ENCODE measurements around the gene TSKS.

The TSKS gene, protein sequence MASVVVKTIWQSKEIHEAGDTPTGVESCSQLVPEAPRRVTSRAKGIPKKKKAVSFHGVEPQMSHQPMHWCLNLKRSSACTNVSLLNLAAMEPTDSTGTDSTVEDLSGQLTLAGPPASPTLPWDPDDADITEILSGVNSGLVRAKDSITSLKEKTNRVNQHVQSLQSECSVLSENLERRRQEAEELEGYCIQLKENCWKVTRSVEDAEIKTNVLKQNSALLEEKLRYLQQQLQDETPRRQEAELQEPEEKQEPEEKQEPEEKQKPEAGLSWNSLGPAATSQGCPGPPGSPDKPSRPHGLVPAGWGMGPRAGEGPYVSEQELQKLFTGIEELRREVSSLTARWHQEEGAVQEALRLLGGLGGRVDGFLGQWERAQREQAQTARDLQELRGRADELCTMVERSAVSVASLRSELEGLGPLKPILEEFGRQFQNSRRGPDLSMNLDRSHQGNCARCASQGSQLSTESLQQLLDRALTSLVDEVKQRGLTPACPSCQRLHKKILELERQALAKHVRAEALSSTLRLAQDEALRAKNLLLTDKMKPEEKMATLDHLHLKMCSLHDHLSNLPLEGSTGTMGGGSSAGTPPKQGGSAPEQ

DNA sequence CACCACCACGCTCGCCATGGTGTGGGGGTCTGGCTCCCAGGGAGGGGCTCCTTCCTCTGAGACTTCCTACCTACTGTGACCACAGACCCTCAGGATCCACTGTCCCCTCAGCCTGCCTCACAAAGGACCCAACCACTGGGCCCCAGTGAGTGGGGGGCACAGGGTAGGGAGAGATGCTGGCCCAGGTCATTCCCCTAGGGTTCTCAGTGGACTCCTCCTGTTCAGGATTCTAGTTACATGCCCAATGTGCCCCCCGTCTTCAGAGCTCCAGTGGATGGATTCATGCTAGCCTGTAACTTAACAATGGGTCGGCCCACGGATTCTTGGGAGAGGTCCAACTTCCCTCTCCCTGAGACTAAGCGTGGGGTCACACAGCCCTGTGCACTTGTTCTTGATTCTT is at the start of gene TSKS:
Gene TSKS, minus strand, starts transcription at position 77 of the 400 bp plus-strand sequence. Its CDS starts 59 bp downstream, at position 18.
- H3K27ac ChIP-seq = peak within 1 kb of the TSS in 7 of 21 experiments; percentile 2 to 78 (median 61)
- H3K4me3 ChIP-seq = no peak within 1 kb of the TSS

DNA sequence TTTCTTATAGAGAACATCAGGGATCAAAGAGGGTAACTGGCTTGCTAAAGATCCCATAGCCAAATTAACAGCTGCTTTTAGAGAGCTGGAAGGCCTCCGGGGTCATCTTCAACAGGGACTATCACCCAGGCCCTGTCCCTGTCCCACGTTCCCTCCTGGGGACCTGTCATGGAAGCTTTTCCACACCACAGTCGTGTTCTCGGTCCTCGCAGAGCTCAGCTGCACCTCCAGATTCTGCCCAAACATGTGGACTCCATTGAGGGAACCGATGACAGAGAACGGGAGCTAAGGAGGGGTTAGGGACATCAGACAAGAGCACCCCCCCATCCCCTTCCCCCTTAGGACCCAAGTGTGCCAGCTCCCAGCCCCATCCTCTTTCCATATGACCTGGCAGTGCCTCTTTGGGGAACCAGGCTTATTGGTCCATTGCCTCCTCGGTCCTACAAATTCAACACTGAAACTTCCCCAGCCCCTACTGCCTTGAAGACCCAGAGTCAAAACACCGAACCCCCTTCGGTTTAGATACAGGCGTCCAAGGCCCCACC is 49.4 kb upstream of the TSKS start:
- Histone ChIP-seq H3K4me3 (peak overlapping the region; percentile 44 to 73 (median 59)), H3K27ac (peak overlapping the region in 20 of 21 experiments; percentile 73 to 95 (median 86))

DNA sequence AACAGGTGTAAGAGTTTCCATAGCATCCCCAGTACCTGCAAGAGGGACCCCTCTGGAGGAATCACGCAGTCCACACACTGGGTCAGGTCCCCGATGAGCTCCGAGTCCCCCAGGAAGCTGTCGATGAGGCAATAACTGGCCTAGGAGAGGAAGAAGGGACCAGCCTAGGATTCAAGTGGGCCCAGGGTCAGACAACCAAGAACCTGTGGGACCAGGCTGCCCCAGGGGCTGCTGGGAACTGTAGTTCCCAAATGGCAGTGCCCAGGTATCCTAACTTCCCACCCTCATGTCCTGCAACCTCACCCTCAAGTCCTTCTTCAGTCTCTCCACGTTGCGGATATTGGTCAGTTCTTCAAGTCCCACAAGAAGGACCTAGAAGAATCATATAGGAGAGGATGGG is 48.2 kb upstream of the TSKS start:
- Histone ChIP-seq H3K4me3 (no peak overlapping the region), H3K27ac (no peak overlapping the region)

DNA sequence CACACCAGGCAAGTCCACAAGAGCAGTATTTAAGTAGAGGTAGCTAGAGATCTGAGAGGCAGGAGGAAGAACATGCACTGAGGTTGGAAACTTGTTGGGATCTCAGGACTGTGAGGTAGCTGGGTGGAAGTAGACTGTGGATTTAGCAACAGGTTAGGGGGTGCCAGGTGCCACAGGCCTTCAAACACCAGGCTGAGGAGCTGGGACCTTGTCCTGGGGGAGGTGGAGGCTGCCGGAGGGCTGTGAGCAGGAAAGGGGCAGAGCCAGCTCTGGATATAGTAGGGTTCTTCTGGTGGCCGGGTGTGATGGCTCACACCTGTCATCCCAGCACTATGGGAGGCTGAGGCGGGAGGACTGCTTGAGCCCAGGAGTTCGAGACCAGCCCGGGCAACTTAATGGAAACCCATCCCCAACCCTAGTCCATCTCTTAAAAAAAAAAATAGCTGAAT is 46.9 kb upstream of the TSKS start:
- H3K4me3 ChIP-seq = peak overlapping the region in 2 of 7 experiments; percentile 57 to 58
- H3K27ac ChIP-seq = peak overlapping the region in 17 of 21 experiments; percentile 47 to 85 (median 74)

DNA sequence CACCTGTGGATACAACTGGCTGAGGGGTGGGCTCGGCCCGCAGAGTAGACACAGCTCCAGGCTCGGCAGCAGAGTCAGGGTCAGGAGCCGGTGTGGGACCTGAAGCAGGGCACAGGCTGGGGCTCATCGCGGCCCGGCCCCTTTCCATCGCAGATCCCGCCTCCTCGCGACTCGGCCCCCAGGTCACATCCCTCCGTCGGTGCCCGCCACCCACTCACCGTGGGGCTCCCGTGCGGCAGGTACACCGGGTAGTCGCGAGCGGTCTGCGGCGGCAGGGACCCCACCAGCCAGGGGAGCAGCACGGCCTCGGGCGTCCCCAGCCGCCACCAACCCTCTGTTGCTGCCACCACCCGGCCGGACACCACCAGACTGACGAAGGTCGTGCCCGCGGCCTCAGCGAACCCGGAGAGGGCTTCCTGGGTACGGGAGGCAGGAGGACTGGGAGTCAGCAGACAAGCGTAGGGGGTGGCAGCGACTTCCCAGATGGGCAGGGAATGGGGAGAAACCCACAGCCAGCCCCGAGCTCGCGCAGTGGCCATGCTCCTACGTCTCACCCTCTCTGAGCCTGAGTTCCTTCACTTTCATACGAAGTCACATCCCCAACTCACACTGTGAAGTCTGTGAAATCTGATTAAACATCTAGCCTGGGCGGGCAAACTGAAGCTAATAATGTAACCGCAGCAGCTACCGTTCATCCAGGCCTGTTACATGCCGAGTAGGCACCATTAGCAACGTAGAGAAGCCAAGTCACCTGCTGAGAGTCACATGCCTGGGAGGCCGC is 46.2 kb upstream of the TSKS start:
- peak overlapping the region in 20 of 21 experiments; percentile 10 to 85 (median 72) for H3K27ac ChIP-seq
- H3K4me3 ChIP-seq = peak overlapping the region; percentile 53 to 70 (median 58)

DNA sequence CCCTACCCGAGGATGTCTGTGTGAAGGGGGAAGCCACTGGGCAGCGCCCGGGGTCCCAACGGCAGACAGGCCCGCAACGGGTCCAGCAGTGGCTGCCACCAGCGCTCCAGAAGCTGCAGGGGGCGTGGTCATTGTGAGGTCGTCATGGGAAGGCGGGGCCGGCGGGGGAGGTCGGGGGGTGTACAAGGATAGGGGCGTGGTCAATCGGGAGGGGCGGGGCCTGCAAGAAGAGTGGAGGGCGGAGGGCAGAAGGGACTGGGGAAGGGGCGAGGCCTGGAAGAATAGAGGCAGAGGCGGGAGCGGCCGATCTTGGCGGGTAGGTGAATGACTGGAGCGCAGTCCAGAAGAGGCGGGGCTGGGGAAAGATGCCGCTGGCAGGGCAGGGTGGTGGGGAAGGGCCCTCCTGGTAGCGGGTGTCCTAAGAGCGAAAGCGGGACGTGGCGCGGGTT is 45.6 kb upstream of the TSKS start:
- peak overlapping the region; percentile 53 to 70 (median 58) for H3K4me3 ChIP-seq
- H3K27ac ChIP-seq = peak overlapping the region in 19 of 21 experiments; percentile 28 to 85 (median 74)

DNA sequence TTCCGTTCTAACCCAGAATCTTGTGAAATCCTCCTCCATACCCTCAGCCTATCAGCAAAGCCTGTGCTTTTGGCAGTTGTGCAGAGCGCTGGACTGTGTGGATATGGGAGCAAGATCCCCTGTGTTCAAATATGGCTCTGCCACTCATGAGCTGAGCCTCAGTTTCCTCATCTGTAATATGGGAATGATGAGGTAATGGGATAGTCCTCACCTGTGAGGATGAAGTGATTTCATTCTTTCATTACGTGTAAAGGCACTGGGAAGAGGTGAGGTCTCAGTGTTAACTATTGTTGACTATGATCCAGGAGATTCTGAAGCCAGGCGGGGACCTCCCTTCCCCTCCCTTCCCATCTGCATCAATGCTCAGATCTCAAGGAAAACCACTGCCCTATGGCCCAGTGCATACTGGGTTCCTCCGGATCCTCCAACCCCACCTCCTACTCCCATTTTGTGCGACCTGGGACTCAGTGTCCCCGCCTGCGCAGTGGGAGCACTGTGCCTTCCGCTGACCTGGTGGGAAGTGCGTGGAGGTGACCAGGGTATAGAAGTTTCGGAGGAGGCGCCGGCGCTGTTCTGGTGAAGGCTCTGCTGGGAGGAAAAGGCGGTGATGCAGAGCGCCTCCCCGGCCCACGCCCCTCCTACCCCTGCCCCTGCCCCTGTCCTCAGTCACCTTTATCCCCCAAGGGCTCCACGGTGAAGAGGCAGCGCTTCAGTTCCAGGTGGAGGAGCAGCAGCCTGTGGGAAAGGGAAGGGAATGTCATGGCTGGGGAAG is 45.0 kb upstream of the TSKS start:
- Histone ChIP-seq H3K27ac (peak overlapping the region in 10 of 21 experiments; percentile 11 to 85 (median 56)), H3K4me3 (peak overlapping the region in 5 of 7 experiments; percentile 53 to 64 (median 58))

DNA sequence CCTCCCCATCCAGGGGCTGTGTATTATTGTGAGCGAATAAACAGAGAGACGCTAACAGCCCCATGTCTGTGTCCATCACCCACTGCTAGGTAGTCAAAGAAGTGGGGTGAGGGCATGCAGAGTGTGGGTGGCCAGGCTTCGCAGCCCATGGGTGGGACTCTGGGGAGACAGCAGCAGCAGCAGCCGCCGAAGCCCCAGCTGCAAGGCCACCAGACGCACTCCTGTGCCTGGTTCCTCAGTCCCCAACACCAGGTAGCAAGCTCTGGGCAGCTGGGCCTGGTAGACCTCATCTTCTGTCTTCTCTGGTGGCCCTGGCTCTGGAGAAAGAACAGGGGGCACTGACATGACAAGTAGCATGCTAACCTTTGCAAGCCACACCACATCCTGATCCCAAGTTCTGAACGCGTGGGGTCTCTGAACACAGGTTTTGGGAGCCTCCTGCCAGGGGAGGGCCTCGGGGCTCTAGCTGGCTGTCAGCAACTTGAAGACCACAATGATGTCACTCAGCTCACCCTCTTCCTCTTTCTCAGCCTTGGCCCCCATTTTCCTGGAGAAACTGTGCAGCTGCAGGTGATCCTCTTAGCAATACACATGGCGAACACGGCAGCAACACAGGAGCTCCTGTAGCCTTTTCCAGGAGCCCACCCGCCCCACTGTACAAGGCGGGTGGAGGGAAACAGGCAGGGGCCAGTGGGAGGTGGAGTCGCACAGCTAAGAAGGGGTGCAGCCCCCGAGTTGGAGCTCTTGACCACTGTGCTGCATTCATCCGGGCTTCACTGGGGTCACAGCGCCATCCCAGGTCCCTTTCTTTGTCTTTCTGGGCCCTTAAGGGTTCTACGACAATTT is 44.2 kb upstream of the TSKS start:
- Histone ChIP-seq H3K27ac (peak overlapping the region in 5 of 21 experiments; percentile 2 to 42 (median 14)), H3K4me3 (no peak overlapping the region)

DNA sequence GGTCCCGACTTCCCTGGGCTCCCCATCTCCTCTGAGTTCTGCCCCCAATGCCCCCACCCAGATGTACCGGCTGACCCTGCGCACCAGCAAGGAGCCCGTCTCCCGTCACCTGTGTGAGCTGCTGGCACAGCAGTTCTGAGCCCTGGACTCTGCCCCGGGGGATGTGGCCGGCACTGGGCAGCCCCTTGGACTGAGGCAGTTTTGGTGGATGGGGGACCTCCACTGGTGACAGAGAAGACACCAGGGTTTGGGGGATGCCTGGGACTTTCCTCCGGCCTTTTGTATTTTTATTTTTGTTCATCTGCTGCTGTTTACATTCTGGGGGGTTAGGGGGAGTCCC is 43.5 kb upstream of the TSKS start:
- Histone ChIP-seq H3K27ac (peak overlapping the region in 3 of 21 experiments; percentile 2 to 23 (median 9)), H3K4me3 (no peak overlapping the region)

DNA sequence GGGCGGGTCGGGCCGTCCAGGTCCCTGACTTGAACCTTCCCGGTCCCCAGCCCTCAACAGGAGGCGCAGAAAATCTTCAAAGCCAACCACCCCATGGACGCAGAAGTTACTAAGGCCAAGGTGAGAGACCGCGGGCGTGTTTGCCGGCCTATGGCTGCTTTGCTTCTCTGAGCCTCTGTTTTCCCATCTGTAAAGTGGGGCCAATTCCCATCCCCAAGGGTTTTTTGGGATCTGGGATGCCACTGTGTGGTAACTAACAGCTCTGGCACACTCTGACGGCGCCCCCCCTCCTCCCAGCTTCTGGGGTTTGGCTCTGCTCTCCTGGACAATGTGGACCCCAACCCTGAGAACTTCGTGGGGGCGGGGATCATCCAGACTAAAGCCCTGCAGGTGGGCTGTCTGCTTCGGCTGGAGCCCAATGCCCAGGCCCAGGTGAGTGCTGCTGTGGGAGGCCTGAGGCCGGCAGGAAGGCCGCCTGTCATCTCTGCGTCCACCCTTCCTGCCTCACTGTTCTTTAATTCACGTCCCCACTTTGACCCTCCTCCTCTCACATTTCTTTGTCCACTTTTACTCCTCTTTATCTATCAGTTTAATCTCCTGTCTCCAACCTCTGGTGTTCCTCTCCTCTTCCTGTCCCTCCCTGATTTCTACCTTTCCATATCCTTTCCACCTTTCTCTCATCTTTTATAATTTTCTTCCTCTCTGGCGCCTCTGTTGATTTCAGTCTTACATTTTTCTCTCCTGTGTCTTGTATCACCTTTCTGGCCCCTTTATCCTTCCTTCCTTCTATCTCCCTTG is 42.9 kb upstream of the TSKS start:
- peak overlapping the region in 2 of 21 experiments; percentile 2 to 9 for H3K27ac ChIP-seq

DNA sequence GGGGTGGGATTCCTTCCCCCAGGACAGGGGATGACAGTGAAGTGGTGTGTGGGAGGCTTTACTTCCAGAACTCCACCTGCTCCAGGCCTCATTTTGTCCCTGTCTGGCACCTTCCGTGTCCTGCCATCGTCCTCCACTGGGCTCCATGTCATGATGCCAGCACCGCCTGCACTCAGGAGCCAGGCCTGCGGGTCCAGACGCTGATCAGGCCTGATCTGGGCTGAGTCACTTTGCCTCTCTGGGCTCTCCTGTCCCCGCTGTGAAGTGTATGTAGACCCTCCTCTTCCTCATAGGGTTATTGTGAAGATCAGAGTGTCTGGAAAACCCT is 40.4 kb upstream of the TSKS start:
- no peak overlapping the region for H3K27ac ChIP-seq
- H3K4me3 ChIP-seq = no peak overlapping the region

More for the DNA sequence above, 42.9 kb upstream of the TSKS start:
- no peak overlapping the region for H3K4me3 ChIP-seq

DNA sequence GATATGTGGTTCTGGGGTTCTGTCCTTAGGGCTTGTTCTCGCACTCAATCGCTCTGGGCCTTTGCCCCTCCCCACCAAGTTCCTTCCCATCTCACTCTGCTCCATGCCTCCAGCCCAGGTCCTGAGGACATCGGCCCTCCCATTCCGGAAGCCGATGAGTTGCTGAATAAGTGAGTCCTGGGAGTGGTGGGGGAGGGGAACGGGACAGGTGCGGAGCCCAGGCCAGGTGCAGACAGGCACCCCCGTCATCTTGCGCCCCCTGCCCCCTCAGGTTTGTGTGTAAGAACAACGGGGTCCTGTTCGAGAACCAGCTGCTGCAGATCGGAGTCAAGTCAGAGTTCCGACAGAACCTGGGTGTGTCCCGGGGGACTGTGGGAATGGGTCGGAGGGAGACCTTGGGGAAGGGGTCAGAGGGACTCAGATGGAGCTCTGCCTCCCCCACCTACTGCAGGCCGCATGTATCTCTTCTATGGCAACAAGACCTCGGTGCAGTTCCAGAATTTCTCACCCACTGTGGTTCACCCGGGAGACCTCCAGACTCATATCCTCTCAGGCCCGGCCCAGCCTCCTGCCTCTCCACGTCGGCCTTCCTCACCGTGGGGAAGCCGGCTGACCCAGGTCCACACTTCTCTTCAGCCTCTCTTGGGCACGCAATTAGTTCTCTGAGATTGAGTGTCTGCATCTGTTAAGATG is 39.9 kb upstream of the TSKS start:
- peak overlapping the region in 2 of 21 experiments; percentile 52 to 54 for H3K27ac ChIP-seq
- no peak overlapping the region for H3K4me3 ChIP-seq

DNA sequence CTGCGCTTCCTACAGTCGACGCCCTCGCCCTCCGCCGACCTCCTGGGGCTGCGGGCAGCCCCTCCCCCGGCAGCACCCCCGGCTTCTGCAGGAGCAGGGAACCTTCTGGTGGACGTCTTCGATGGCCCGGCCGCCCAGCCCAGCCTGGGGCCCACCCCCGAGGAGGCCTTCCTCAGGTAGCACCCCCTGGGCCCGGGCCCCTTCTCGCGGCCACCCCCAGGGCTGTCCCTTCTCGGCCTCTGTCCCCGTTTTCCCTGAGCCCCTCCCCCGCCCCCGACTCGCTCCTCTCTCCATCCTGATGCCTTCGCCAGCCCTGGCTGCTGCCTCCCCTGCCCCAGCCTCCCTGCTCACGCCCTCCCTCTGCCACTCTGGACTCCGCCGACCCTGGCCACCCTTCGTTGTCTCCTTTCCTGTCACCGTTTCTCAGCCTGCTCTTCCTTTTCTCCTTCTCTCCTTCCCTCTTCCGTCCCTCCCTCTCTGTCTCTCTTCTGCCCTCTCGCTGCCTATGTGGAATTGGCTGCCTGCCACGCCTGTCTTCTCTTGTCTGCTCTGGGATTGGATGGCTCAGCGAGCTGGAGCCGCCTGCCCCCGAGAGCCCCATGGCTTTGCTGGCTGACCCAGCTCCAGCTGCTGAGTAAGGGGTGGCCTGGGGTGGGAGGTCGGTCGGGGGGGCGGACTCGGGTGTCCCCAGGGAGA is 39.0 kb upstream of the TSKS start:
- Histone ChIP-seq H3K4me3 (peak overlapping the region in 2 of 7 experiments; percentile 4 to 10), H3K27ac (peak overlapping the region in 7 of 21 experiments; percentile 41 to 70 (median 51))

DNA sequence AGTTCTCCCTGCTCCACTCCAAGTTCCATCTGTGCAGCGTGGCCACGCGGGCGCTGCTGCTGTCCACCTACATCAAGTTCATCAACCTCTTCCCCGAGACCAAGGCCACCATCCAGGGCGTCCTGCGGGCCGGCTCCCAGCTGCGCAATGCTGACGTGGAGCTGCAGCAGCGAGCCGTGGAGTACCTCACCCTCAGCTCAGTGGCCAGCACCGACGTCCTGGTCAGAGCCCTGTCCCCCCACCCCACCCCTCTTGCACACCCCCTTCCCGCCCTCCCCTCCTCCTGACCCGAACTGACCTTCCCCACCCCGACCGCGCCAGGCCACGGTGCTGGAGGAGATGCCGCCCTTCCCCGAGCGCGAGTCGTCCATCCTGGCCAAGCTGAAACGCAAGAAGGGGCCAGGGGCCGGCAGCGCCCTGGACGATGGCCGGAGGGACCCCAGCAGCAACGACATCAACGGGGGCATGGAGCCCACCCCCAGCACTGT is 38.3 kb upstream of the TSKS start:
- Histone ChIP-seq H3K4me3 (peak overlapping the region in 2 of 7 experiments; percentile 4 to 10), H3K27ac (peak overlapping the region in 6 of 21 experiments; percentile 25 to 70 (median 46))

DNA sequence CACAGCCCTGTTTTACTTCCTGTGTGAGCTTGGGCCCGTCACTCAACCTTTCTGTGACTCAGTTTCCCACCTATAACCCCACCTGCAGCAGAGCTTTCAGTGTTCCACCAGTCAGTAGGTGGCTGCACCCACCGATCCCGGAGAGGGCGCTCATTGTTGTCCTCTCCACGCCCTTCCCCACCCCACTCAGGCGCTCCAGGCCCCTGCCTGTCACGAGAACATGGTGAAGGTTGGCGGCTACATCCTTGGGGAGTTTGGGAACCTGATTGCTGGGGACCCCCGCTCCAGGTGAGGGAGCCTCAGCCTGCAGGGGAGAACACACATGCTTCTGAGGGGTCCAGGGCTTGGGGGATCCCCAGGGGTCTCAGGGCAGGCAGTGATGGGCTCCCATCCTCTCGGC is 37.7 kb upstream of the TSKS start:
- Histone ChIP-seq H3K4me3 (no peak overlapping the region), H3K27ac (no peak overlapping the region)

DNA sequence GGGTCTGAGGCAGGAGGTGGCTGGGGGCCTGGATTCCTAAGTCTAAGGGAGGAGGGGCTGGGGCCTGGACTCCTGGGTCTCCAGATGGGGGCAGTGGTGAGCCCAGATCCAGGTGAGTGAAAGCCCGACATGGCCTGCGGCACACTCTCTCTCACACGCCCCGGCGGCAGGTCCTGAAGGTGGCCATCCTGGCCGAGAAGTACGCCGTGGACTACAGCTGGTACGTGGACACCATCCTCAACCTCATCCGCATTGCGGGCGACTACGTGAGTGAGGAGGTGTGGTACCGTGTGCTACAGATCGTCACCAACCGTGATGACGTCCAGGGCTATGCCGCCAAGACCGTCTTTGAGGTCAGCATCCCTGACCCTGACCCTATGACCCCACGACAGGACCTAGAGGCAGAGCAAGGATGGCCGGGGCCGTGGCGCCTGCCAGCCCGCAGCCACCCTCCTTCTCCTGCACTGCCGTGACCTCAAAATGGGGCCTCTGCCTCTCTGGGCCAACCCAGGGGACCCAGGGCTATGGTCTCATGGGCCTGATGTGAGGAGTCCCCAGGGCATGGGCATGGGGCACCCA is 36.8 kb upstream of the TSKS start:
- no peak overlapping the region for H3K27ac ChIP-seq
- no peak overlapping the region for H3K4me3 ChIP-seq

All from skin epidermis (tissue), 12 donors.